ENCODE results near the gene MMP24OS. TPM values are rescaled to one million over a fixed set of nuclear protein-coding genes. Genes with fewer than 3 reads are reported as not detected.

Gene MMP24OS
- total and polyA plus RNA-seq, 2 donors from 2014 or later, result 127 to 248 TPM

- no peaks in the 10 kb centered on the region for H3K27me3 ChIP-seq (ENCODE audit: control insufficient read depth, insufficient read depth, low read length)
- FAIRE-seq (no peak), DNase-seq (no peak)
- peaks cover 0 to 4% (median 0%) of the 10 kb centered on the region in 3 donors for H3K36me3 ChIP-seq (ENCODE audit: control insufficient read depth in 2 of 3, insufficient read depth in 3 of 3, low read length in 3 of 3)
- no peak overlapping the region for H3K4me3 ChIP-seq (ENCODE audit: low read length in 3 of 3)
- TF ChIP-seq CTCF (IDR thresholded peaks at IDR 0.05; ENCODE audit: borderline replicate concordance, extremely low read depth, insufficient read depth), result no peak
- no peak overlapping the region for H3K27ac ChIP-seq (ENCODE audit: low read depth in 2 of 2, low read length in 2 of 2)
- H3K4me1 ChIP-seq (ENCODE audit: control insufficient read depth in 2 of 3, insufficient read depth in 2 of 3, low read depth in 1 of 3, low read length in 3 of 3), result peaks cover 0 to 17% (median 7%) of the 10 kb centered on the region in 3 donors
- intact Hi-C loops (cut with DNase I), result no loop called here
- no peak overlapping the region for H3K9ac ChIP-seq (ENCODE audit: low read length in 3 of 3)
- no peaks in the 10 kb centered on the region for H3K9me3 ChIP-seq (ENCODE audit: control insufficient read depth in 2 of 3, insufficient read depth in 1 of 3, low read length in 3 of 3)
Observed at GRCh38 chr20:35314816-35315631, 37.1 kb upstream of the MMP24OS start.

- no peak for TF ChIP-seq CTCF (IDR thresholded peaks at IDR 0.05; ENCODE audit: borderline replicate concordance, extremely low read depth, insufficient read depth)
- FAIRE-seq, result no peak
- H3K9ac ChIP-seq (ENCODE audit: low read length in 3 of 3), result no peak overlapping the region
- H3K9me3 ChIP-seq (ENCODE audit: control insufficient read depth in 2 of 3, insufficient read depth in 1 of 3, low read length in 3 of 3), result no peaks in the 10 kb centered on the region
- H3K36me3 ChIP-seq (ENCODE audit: control insufficient read depth in 2 of 3, insufficient read depth in 3 of 3, low read length in 3 of 3), result peaks cover 0 to 4% (median 2%) of the 10 kb centered on the region in 3 donors
- peak overlapping the region in 1 of 2 donors; percentile 15 for H3K27ac ChIP-seq (ENCODE audit: low read depth in 2 of 2, low read length in 2 of 2)
- intact Hi-C loops (cut with DNase I), result no loop called here
- no peak overlapping the region for H3K4me3 ChIP-seq (ENCODE audit: low read length in 3 of 3)
- H3K4me1 ChIP-seq (ENCODE audit: control insufficient read depth in 2 of 3, insufficient read depth in 2 of 3, low read depth in 1 of 3, low read length in 3 of 3), result peaks cover 0 to 10% (median 8%) of the 10 kb centered on the region in 3 donors
- H3K27me3 ChIP-seq (ENCODE audit: control insufficient read depth, insufficient read depth, low read length), result no peaks in the 10 kb centered on the region
- DNase-seq, result no peak
Observed at GRCh38 chr20:35312318-35312717, 34.4 kb upstream of the MMP24OS start.

- intact Hi-C loops (cut with DNase I), result no loop called here
- TF ChIP-seq CTCF (IDR thresholded peaks at IDR 0.05; ENCODE audit: borderline replicate concordance, extremely low read depth, insufficient read depth), result no peak
- FAIRE-seq, result no peak
- DNase-seq, result no peak
- Histone ChIP-seq H3K4me3 (ENCODE audit: low read length in 3 of 3) (no peak overlapping the region), H3K9ac (ENCODE audit: low read length in 3 of 3) (no peak overlapping the region), H3K36me3 (ENCODE audit: control insufficient read depth in 2 of 3, insufficient read depth in 3 of 3, low read length in 3 of 3) (peaks cover 0 to 4% (median 2%) of the 10 kb centered on the region in 3 donors), H3K27me3 (ENCODE audit: control insufficient read depth, insufficient read depth, low read length) (no peaks in the 10 kb centered on the region), H3K9me3 (ENCODE audit: control insufficient read depth in 2 of 3, insufficient read depth in 1 of 3, low read length in 3 of 3) (no peaks in the 10 kb centered on the region), H3K27ac (ENCODE audit: low read depth in 2 of 2, low read length in 2 of 2) (no peak overlapping the region), H3K4me1 (ENCODE audit: control insufficient read depth in 2 of 3, insufficient read depth in 2 of 3, low read depth in 1 of 3, low read length in 3 of 3) (peaks cover 0 to 13% (median 8%) of the 10 kb centered on the region in 3 donors)
Observed at GRCh38 chr20:35311822-35312221, 33.9 kb upstream of the MMP24OS start.

Measured in kidney (tissue), 14 donors.